ENCODE data around the gene PRR15. TPM values are rescaled to one million over a fixed set of nuclear protein-coding genes. Genes with fewer than 3 reads are reported as not detected.
"Not testable (repeated sequence)": the region's sequence is repeated elsewhere in the genome, so short reads cannot be mapped to it uniquely, and the experiment has no call there.

The PRR15 gene, protein sequence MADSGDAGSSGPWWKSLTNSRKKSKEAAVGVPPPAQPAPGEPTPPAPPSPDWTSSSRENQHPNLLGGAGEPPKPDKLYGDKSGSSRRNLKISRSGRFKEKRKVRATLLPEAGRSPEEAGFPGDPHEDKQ
- not detected for total RNA-seq

DNA sequence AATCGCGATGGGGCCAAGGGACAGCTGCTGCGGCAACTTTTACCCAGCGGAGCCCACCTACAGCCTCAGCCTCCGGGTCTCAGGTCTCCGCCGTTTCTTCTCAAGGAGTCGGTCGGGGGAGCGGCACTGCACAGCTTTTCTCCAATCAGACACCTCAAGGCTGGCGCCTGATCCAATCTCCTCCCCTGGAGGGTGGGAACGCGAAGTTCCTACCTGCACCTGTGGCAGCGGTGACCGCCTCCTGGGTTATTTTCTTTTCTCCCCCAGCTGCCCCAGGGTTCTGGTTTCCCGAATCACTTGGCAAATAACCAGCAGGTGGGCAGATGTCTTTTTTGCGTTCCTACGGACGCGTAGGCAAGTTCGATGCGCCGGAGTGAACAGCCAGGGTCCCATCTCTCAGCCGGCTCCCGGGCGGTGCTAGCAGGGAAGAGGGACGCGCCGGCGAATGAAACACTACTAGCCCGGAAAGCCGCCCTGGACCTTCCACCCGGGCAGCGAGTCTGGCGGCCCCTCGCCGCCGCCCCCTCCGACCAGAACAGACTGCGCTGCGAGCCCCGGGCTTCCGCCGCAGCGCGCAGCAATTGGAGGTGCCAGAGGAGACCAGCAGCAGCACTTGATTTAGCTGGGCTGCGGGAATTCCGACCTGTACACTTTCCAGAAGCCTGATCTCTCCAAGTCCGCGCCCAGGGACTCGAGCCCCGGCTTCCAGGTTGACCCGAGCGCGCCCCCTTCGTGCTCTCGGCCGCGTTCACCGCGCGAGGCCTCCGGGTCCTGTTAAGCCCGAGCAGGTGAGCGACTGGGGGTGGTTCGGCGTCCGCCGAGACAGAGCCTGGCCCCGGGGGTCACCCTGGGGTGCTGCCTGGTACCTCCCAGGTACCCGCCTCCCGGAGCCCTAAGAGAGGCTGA is at the start of gene PRR15:
PRR15 (plus strand) TSS at position 246 of the 906 bp plus-strand sequence. CDS start 2,495 bp downstream, outside the sequence.
- Histone ChIP-seq H3K36me3 (no peaks in the 10 kb centered on the region), H3K9me3 (no peaks in the 10 kb centered on the region), H3K27me3 (no peaks in the 10 kb centered on the region), H3K27ac (peak within 1 kb of the TSS in 1 of 2 donors; percentile 25), H3K4me1 (peaks cover 11 to 13% of the 10 kb centered on the region in 2 donors), H3K4me3 (peak within 1 kb of the TSS; percentile 73 to 77)
- intact Hi-C loops (cut with DNase I), result no loop called here
- no peak for DNase-seq (ENCODE audit: low spot score in 2 of 2)
- no peak for TF ChIP-seq CTCF (IDR thresholded peaks at IDR 0.05)

- Histone ChIP-seq H3K9me3 (peaks cover 0 to 3% of the 10 kb centered on the region in 2 donors), H3K27me3 (no peaks in the 10 kb centered on the region), H3K27ac (no peak overlapping the region), H3K4me1 (no peaks in the 10 kb centered on the region), H3K4me3 (no peak overlapping the region), H3K36me3 (no peaks in the 10 kb centered on the region)
- no peak for DNase-seq (ENCODE audit: low spot score in 2 of 2)
- no peak for TF ChIP-seq CTCF (IDR thresholded peaks at IDR 0.05)
- intact Hi-C loops (cut with DNase I), result no loop called here
These were observed 47.1 kb upstream of the PRR15 start for GRCh38 chr7:29516491-29516890.

DNA sequence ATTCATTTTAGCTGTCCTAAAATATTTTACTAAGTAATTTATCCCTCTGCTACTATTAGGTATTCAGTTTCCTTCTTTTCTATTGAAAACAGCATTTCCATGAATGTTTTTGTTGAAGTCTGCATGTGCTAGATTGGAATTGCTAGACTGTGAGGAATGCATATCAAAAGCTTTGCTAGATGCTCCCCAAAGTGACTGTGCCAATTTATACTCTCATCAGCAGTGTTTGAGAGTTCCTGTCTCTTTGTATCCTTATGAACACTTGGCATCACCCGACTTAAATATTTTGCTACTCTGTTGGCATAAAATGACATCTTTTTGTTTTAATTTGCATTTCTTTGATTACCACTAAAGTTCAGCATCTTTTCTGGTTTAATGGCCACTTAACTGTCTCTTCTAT is 45.0 kb upstream of the PRR15 start:
- Histone ChIP-seq H3K36me3 (no peaks in the 10 kb centered on the region), H3K27me3 (no peaks in the 10 kb centered on the region), H3K27ac (no peak overlapping the region)

GRCh38 chr7:29523728-29524127 is 39.9 kb upstream of the PRR15 start:
- DNase-seq (ENCODE audit: low spot score in 2 of 2), result no peak
- intact Hi-C loops (cut with DNase I), result no loop called here

More for the DNA sequence above, 45.0 kb upstream of the PRR15 start:
- DNase-seq (ENCODE audit: low spot score in 2 of 2), result no peak
- TF ChIP-seq CTCF (IDR thresholded peaks at IDR 0.05), result no peak
- peaks cover 0 to 8% of the 10 kb centered on the region in 2 donors for H3K9me3 ChIP-seq
- intact Hi-C loops (cut with DNase I), result no loop called here
- no peak overlapping the region for H3K4me3 ChIP-seq
- no peaks in the 10 kb centered on the region for H3K4me1 ChIP-seq

GRCh38 chr7:29527505-29528108 is 36.0 kb upstream of the PRR15 start:
- Histone ChIP-seq H3K27ac (no peak overlapping the region), H3K4me3 (no peak overlapping the region), H3K27me3 (no peaks in the 10 kb centered on the region), H3K4me1 (no peaks in the 10 kb centered on the region), H3K36me3 (no peaks in the 10 kb centered on the region), H3K9me3 (no peaks in the 10 kb centered on the region)
- no peak for TF ChIP-seq CTCF (IDR thresholded peaks at IDR 0.05)
- no peak for DNase-seq (ENCODE audit: low spot score in 2 of 2)
- intact Hi-C loops (cut with DNase I), result no loop called here

More at GRCh38 chr7:29523728-29524127, 39.9 kb upstream of the PRR15 start:
- TF ChIP-seq CTCF (IDR thresholded peaks at IDR 0.05), result no peak
- H3K4me1 ChIP-seq, result no peaks in the 10 kb centered on the region
- H3K9me3 ChIP-seq, result peaks cover 0 to 8% of the 10 kb centered on the region in 2 donors
- no peaks in the 10 kb centered on the region for H3K36me3 ChIP-seq
- H3K27me3 ChIP-seq, result no peaks in the 10 kb centered on the region
- no peak overlapping the region for H3K27ac ChIP-seq
- H3K4me3 ChIP-seq, result no peak overlapping the region

DNA sequence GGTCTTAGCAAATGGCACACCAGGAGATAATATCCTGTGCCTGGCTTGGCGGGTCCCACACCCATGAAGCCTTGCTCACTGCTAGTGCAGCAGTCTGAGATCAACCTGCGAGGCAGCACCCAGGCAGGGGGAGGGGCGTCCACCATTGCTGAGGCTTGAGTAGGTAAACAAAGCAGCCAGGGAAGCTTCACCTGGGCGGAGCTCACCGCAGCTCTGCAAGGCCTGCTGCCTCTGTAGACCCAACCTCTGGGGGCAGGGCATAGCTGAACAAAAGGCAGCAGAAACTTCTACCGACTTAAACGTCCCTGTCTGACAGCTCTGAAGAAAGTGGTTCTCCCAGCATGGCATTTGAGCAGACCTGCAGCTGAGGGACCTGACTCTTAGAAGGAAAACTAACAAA is 35.1 kb upstream of the PRR15 start:
- H3K27ac ChIP-seq; H3K4me1 ChIP-seq; H3K36me3 ChIP-seq; H3K4me3 ChIP-seq; H3K27me3 ChIP-seq; intact Hi-C loops (cut with DNase I); DNase-seq (ENCODE audit: low spot score in 2 of 2); H3K9me3 ChIP-seq: not testable (repeated sequence)

Data from ascending aorta (tissue), 2 donors.